ENCODE results near the gene MYH6. TPM values are rescaled to one million over a fixed set of nuclear protein-coding genes. Genes with fewer than 3 reads are reported as not detected.
"Not testable (repeated sequence)": the region's sequence is repeated elsewhere in the genome, so short reads cannot be mapped to it uniquely, and the experiment has no call there.

The MYH6 gene
- total RNA-seq, 1 donor from 2014 or later: 3.4 TPM

DNA sequence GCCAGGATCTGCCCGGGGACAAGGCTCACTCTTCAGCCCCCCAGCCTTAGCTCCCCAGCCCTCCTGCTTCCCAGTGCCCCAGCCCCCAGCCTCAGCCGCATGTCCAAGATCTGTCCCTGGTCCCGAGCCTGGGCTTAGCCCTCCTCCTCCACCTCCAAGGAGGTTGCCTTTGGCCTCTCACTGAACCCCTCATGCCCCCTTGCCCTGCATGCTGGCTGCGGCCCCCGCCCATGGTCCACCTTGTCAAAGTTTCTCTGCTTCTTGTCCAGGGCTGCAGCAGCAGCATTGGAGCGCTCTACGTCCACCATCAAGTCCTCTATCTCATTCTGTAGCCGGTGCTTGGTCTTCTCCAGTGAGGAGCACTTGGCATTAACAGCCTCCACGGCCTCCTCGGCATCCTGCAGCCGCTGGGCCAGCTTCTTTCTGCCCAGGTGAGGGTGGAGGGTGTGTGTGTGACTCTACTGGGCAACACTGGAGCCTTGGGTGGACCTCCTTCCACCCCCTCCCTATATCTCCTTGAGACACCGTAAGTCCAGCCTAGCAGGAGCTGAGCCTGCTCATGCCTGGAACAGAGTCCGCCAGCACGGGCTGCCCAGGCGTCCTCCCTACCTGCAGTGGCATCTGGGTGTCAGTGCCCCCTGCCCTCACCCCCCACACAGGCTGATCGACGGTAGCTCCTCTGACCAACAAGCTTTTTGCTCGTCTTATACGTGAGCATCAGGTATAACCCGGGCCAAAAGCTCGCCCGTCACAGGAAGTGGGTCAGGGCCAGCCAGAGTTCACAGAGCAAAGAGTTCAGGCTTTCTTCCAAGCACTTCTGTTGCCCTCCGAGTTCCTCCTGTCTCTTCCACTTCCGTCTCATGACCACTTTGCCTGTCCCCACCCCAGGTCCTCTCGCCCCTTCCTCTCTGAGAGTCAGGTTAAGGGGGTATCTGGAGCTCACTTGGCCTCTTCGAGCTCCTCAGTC is 19.9 kb downstream of the MYH6 start:
- H3K27me3 ChIP-seq: no peaks in the 10 kb centered on the region
- H3K36me3 ChIP-seq: no peaks in the 10 kb centered on the region
- DNase-seq (no peak), ATAC-seq (no peak)
- no peaks in the 10 kb centered on the region for H3K9me3 ChIP-seq
- H3K4me1 ChIP-seq: no peaks in the 10 kb centered on the region
- intact Hi-C loops (cut with DNase I): no loop called here
- H3K27ac ChIP-seq: no peak overlapping the region
- no peak for TF ChIP-seq CTCF (IDR thresholded peaks at IDR 0.05)
- H3K4me3 ChIP-seq: no peak overlapping the region

DNA sequence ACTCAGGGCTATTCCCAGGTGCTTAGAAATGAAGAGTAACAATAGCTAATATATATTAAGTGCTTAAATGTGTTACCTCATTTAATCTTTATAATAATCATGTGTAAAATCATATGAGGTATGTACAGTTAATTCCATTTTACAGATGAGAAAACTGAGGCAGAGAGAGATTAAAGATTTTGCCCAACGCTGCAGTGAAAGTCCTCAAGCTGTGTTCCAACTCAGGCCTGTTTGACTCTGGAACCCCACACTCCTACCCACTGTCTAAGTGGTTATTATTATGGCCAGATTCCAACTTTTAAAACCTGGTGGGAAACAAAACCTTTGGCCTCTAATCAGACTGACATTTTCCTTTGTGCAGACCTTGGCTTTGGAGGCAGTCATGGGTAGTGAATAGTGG is 21.1 kb downstream of the MYH6 start:
- H3K9me3 ChIP-seq: no peaks in the 10 kb centered on the region
- H3K4me1 ChIP-seq: no peaks in the 10 kb centered on the region
- H3K27me3 ChIP-seq: no peaks in the 10 kb centered on the region
- H3K4me3 ChIP-seq: no peak overlapping the region
- no peak overlapping the region for H3K27ac ChIP-seq
- intact Hi-C loops (cut with DNase I): no loop called here
- DNase-seq: no peak
- no peaks in the 10 kb centered on the region for H3K36me3 ChIP-seq
- no peak for ATAC-seq
- no peak for TF ChIP-seq CTCF (IDR thresholded peaks at IDR 0.05)

GRCh38 chr14:23386266-23386657 is 21.8 kb downstream of the MYH6 start:
- DNase-seq; H3K4me1 ChIP-seq; intact Hi-C loops (cut with DNase I); ATAC-seq; H3K4me3 ChIP-seq; H3K9me3 ChIP-seq; H3K27me3 ChIP-seq; H3K27ac ChIP-seq; H3K36me3 ChIP-seq: not testable (repeated sequence)

GRCh38 chr14:23385642-23386265 is 22.3 kb downstream of the MYH6 start:
- no peak for ATAC-seq
- Histone ChIP-seq H3K27me3 (no peaks in the 10 kb centered on the region), H3K4me3 (no peak overlapping the region), H3K4me1 (no peaks in the 10 kb centered on the region), H3K36me3 (no peaks in the 10 kb centered on the region), H3K27ac (no peak overlapping the region), H3K9me3 (no peaks in the 10 kb centered on the region)
- no peak for TF ChIP-seq CTCF (IDR thresholded peaks at IDR 0.05)
- intact Hi-C loops (cut with DNase I): no loop called here
- no peak for DNase-seq

DNA sequence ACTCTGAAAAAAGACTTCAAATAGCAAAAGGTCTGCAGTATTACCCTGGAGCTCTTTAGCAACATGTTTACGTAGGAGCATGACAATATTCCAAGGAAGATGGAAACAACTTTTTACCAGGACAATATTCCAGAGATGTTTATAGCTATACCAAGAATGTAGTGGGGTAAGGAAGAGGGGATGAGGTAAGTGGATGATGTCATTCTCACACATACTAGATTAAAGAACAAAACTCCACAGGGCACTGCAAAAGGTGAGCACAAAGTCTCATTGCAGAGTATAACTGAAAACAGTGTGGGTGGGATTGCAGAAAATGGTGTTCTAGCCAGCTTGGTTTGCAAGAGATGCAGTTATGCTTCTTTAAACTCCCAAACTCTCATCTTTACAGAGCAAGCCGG is 22.8 kb downstream of the MYH6 start:
- Histone ChIP-seq H3K36me3 (no peaks in the 10 kb centered on the region), H3K9me3 (no peaks in the 10 kb centered on the region)

More for the DNA sequence above, 22.8 kb downstream of the MYH6 start:
- intact Hi-C loops (cut with DNase I): no loop called here
- no peak for TF ChIP-seq CTCF (IDR thresholded peaks at IDR 0.05)
- Histone ChIP-seq H3K27ac (no peak overlapping the region), H3K4me1 (no peaks in the 10 kb centered on the region), H3K27me3 (no peaks in the 10 kb centered on the region), H3K4me3 (no peak overlapping the region)
- DNase-seq (no peak), ATAC-seq (no peak)
